Left renal cortex interstitium (tissue), 4 donors: ENCODE data around the gene F7. TPM values are rescaled to one million over a fixed set of nuclear protein-coding genes. Genes with fewer than 3 reads are reported as not detected.

Experiments
- DNase-seq, 4 donors: peaks; one replicate each; pipeline ENCODE4 v3.0.0-alpha.2; 2013; ENCODE audit warnings: low read depth in 4 of 4, low spot score in 2 of 4, missing footprints in 1 of 4
- polyA plus RNA-seq, 4 donors: library from polyadenylated mRNA; unstranded; fragments of 120-200 nt; gene quantifications; one replicate each; pipeline ENCODE4 v1.2.1, GENCODE V29; 2013; ENCODE audit not compliant: insufficient read length in 4 of 4

The F7 gene
- polyA plus RNA-seq, 4 donors, result 1.8 to 4.3 (median 4.1) TPM

GRCh38 chr13:113129480-113129879, 23.9 kb downstream of the F7 start:
- DNase-seq, result no peak

GRCh38 chr13:113129921-113130750, 24.5 kb downstream of the F7 start:
- no peak for DNase-seq

- DNase-seq, result no peak
Observed at GRCh38 chr13:113135281-113135760, 29.7 kb downstream of the F7 start.

DNA sequence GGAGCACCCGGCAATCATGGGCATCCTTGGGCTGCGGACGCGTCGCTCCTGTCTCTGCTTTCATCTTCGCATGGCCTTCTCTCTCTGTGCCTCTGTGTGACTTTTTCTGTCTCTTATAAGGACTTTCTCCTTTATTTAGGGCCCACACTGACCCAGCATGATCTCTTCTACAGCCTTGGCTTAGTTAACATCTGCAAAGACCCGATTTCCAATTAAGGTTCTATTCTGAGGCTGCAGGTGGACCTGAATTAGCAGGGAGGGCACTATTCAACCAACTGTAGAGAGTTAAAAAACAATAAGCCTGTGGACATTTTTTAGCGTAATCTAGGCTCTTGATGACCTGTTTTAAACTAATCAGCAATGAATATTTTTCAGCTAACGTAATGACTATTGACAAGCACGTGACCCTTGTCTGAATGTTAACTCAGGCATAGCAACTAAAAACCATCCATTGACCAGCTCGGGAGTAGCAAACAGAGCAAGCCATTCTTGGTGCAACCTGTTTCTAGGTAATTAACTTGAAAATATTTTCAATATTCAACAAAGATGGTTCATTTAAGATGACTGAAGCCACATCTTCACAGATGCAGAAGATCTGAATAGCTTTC, 32.2 kb downstream of the F7 start:
- no peak for DNase-seq

- no peak for DNase-seq
Observed at GRCh38 chr13:113138792-113139551, 33.4 kb downstream of the F7 start.

DNA sequence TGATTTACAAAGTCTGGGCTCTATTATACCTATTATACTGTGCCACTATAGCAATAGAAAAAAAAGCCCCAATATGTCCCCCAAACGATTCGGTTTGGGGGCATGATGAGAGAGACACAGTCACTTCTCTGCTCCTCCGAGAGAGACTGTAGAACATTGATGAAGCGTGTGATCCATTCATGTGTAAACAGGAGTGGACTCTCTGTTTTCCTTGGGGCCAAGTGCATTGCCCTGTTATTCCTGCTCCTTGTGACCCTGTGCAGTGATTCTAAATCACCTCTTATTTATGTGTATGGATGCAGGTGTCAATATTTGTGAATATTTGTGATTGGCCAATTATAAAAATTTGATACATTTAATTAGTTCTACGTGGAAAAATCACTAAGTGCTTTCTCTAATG, 34.0 kb downstream of the F7 start:
- DNase-seq, result no peak

DNA sequence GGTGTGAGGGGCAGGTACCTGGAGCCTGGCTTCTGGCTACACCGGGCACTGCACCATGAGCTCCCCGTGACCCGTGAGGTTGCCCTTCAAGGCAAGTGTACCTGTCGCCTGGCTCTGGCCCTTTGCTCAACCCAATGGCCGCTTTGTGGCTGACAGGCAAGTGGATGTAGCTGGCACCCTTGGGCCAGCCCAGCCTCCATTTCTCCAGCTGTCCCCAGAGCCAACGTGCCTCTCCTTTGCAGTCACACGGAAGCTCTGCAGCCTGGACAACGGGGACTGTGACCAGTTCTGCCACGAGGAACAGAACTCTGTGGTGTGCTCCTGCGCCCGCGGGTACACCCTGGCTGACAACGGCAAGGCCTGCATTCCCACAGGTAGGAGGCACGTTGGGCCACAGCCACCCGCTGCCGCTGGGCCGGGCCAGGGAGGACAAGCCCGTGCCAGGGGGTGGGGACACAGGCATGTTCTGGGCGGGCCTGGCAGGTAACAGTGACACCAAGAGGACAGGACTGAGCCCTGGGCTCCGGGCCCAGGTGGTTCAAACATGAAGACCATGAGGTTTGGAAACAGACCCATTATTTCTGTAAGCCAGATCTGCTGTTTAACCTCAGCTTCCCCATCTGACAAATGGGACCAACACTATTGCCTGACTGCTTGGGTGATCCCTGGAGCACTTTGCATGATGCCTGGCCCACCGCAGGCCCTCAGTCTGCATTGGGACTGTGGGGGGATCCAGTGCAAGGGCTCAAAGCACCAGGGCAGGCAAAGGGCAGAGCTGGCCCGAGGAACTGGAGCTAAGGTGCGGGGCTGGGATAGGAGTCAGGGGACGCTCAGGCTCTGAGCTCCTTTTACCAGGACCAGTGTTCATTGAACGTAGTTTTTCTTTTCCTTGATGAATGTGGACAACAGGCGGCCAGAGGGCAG, 35.3 kb downstream of the F7 start:
- no peak for DNase-seq

DNA sequence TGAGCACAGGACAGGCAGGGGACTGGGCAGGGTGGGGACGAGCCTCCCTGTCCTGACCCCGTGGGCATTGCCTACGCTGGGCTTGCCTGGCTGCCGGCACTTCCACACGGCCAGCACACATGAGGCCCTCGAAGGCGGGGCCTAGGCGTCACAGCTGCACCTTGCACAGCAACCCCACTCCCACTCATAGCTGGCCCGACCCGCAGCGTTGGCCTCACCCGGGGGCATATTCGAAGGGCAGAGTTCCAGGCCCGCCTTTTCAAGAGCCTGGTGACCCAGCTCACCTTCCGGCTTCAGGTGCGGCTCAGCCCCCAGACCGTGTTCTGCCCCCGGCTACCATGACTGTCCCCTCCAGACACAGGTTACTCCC, 36.0 kb downstream of the F7 start:
- DNase-seq, result no peak

DNA sequence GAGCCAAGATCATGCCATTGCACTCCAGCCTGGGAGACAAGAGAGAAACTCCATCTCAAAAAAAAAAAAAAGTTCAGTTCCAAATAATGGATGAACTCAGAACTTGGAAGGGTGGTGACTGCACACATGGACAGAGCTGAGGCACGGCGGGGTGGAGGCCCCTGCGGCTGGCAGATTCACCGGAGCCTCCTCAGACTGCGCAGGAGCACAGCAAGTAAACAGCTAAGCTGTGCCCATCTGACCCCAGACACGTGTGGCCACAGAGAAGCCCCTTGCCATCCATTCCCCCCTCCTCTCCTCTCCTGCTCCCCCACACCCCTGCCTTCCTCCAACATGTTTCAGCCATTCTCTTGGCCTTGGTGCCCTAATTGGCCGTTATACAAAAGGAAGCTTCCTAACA, 37.3 kb downstream of the F7 start:
- DNase-seq, result no peak

GRCh38 chr13:113143466-113144254, 38.1 kb downstream of the F7 start:
- DNase-seq, result no peak

DNA sequence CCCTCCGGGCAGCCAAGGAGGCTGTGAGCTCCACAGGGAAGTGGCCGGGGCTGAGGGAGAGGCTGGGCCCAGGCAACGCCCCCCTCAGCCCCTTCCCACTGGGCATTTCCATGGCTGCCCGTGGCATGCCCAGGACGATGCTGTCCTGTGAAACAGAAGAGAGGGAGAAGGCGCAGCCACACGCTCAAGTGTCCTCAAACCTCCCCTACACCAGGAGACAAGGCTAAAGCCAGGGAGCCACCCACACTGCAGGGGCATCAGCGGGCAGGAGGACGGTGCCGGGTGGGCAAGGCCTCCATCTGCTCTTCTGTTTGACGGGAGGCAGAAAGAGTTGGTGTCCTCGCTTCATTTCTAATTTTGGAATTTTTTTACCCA, 38.7 kb downstream of the F7 start:
- DNase-seq, result no peak

- DNase-seq, result no peak
Observed at GRCh38 chr13:113145496-113145895, 39.9 kb downstream of the F7 start.

- no peak for DNase-seq
Observed at GRCh38 chr13:113145911-113146598, 40.5 kb downstream of the F7 start.

DNA sequence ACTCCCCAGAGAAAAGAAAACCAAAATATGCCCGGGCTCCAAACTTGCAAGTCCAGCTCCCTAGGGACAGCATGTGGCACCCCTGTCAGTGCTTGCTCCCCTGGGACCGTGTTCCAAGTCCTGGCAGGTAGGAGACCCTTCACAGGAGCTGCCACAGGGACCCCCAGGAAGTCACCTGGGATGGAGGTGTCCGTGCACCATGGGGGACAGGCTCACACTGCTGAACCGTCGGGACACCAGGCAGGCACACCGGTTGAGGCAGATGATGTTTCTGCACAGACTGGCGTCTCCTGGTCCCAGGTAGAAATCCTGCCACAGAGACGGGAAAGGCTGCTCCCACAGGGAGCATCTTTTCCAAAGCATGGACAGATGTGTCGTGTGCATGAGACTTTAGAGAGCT, 41.2 kb downstream of the F7 start:
- no peak for DNase-seq

- DNase-seq, result no peak
Observed at GRCh38 chr13:113147206-113147605, 41.6 kb downstream of the F7 start.

DNA sequence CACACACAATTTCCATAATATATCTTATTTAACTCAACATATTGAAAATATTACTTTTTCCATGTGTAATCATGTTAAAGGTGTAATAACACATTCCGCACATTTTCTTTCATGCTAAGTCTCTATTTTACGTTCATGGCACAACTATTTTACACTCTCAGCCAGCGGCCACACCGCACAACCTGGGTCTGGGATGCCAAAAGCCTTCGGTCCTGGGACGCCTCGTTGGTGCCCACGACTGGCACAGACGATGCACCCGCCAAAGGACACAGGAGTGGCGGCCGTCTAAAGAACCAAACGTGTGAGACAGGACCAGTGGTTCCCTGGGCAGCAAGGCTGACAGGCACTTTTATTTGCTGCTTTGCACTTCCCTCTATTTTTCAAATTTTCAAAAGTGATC, 42.8 kb downstream of the F7 start:
- no peak for DNase-seq

DNA sequence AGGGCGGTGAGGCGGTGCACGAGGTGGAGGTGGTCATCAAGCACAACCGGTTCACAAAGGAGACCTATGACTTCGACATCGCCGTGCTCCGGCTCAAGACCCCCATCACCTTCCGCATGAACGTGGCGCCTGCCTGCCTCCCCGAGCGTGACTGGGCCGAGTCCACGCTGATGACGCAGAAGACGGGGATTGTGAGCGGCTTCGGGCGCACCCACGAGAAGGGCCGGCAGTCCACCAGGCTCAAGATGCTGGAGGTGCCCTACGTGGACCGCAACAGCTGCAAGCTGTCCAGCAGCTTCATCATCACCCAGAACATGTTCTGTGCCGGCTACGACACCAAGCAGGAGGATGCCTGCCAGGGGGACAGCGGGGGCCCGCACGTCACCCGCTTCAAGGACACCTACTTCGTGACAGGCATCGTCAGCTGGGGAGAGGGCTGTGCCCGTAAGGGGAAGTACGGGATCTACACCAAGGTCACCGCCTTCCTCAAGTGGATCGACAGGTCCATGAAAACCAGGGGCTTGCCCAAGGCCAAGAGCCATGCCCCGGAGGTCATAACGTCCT, 43.4 kb downstream of the F7 start:
- DNase-seq, result no peak

- no peak for DNase-seq
Observed at GRCh38 chr13:113149711-113150549, 44.3 kb downstream of the F7 start.
